ENCODE measurements around the gene CDC42. TPM values are rescaled to one million over a fixed set of nuclear protein-coding genes. Genes with fewer than 3 reads are reported as not detected.

The CDC42 gene
- total RNA-seq, 2 donors from 2014 or later: 39.9 to 72.1 TPM

- H3K4me3 ChIP-seq: no peak overlapping the region
- ATAC-seq (no peak), DNase-seq (no peak)
- H3K36me3 ChIP-seq (replicated peaks in 1 of 2; ENCODE audit: insufficient read depth in 1 of 2, low read depth in 2 of 2): peaks cover 0 to 2% of the 10 kb centered on the region in 2 donors
- no peaks in the 10 kb centered on the region for H3K9me3 ChIP-seq
- peaks cover 7% of the 10 kb centered on the region for H3K4me1 ChIP-seq
- H3K27me3 ChIP-seq: no peaks in the 10 kb centered on the region
- TF ChIP-seq CTCF (IDR thresholded peaks at IDR 0.05): no peak
- no peak for TF ChIP-seq POLR2A (IDR thresholded peaks at IDR 0.05)
- 84 to 98% methylated on average over 6 of the region's 6 CpGs for WGBS, 2 donors
- intact Hi-C loops (cut with DNase I): no loop called here
- H3K27ac ChIP-seq: no peak overlapping the region
Measured at GRCh38 chr1:22115286-22115685, 62.8 kb downstream of the CDC42 start.

- TF ChIP-seq CTCF (IDR thresholded peaks at IDR 0.05): no peak
- TF ChIP-seq POLR2A (IDR thresholded peaks at IDR 0.05): no peak
- intact Hi-C loops (cut with DNase I): no loop called here
- Histone ChIP-seq H3K27ac (no peak overlapping the region), H3K9me3 (no peaks in the 10 kb centered on the region), H3K27me3 (no peaks in the 10 kb centered on the region), H3K4me1 (peaks cover 7% of the 10 kb centered on the region), H3K4me3 (no peak overlapping the region), H3K36me3 (replicated peaks in 1 of 2; ENCODE audit: insufficient read depth in 1 of 2, low read depth in 2 of 2) (peaks cover 0 to 2% of the 10 kb centered on the region in 2 donors)
- ATAC-seq (no peak), DNase-seq (no peak)
- 64 to 77% methylated on average over 4 of the region's 4 CpGs for WGBS, 2 donors
Measured at GRCh38 chr1:22117238-22117637, 64.7 kb downstream of the CDC42 start.

GRCh38 chr1:22117851-22118250 lies 65.3 kb downstream of the CDC42 start:
- no peak for DNase-seq
- intact Hi-C loops (cut with DNase I): no loop called here
- peaks cover 0 to 2% of the 10 kb centered on the region in 2 donors for H3K36me3 ChIP-seq (replicated peaks in 1 of 2; ENCODE audit: insufficient read depth in 1 of 2, low read depth in 2 of 2)
- 78 to 93% methylated on average over 5 of the region's 5 CpGs for WGBS, 2 donors
- TF ChIP-seq POLR2A (IDR thresholded peaks at IDR 0.05) (no peak), CTCF (IDR thresholded peaks at IDR 0.05) (no peak)
- peaks cover 7% of the 10 kb centered on the region for H3K4me1 ChIP-seq
- no peak overlapping the region for H3K27ac ChIP-seq
- H3K27me3 ChIP-seq: no peaks in the 10 kb centered on the region
- H3K4me3 ChIP-seq: no peak overlapping the region
- ATAC-seq: no peak
- H3K9me3 ChIP-seq: no peaks in the 10 kb centered on the region

- Histone ChIP-seq H3K27ac (no peak overlapping the region), H3K4me3 (no peak overlapping the region), H3K27me3 (no peaks in the 10 kb centered on the region), H3K4me1 (peaks cover 7% of the 10 kb centered on the region), H3K36me3 (replicated peaks in 1 of 2; ENCODE audit: insufficient read depth in 1 of 2, low read depth in 2 of 2) (peaks cover 0 to 2% of the 10 kb centered on the region in 2 donors), H3K9me3 (no peaks in the 10 kb centered on the region)
- ATAC-seq (no peak), DNase-seq (no peak)
- 86 to 94% methylated on average over 5 to 8 of the region's 8 CpGs for WGBS, 2 donors
- TF ChIP-seq CTCF (IDR thresholded peaks at IDR 0.05) (no peak), POLR2A (IDR thresholded peaks at IDR 0.05) (no peak)
- intact Hi-C loops (cut with DNase I): no loop called here
Measured at GRCh38 chr1:22118291-22118992, 65.9 kb downstream of the CDC42 start.
